GM12878 (cell line): Measurements from ENCODE around the gene NUFIP1. TPM values are rescaled to one million over a fixed set of nuclear protein-coding genes. Genes with fewer than 3 reads are reported as not detected.

Experiments
- ATAC-seq: fragments of 200-7000 bp; cut with Tn5 transposase; 3 replicates; pipeline ENCODE4 v1.9.1; 2020; ENCODE audit warnings: mild to moderate bottlenecking, moderate library complexity
- BruUV-seq: library from RNA; stranded (reverse); fragments of 400-500 nt; replicated peaks from 2 replicates; lab custom pipeline; 2021; lab: Mats Ljungman, UMichigan
- CTCF ChIA-PET: fragments of 300-600 bp; sonication (Branson Sonifier 250); formaldehyde crosslinking; extraction: SDS; loops from one replicate; lab custom pipeline; 2021; ENCODE audit warnings: inconsistent platforms; lab: Yijun Ruan, JAX
- POLR2A ChIA-PET: fragments of 350-600 bp; formaldehyde crosslinking; extraction: SDS; loops from one replicate; lab custom pipeline; 2021; ENCODE audit warnings: inconsistent platforms; lab: Charles Lee
- RAD21 ChIA-PET: fragments of 300-600 bp; sonication (Branson Sonifier 250); formaldehyde crosslinking; loops from one replicate; lab custom pipeline; 2023; ENCODE audit warnings: antibody characterized with exemption; ENCODE audit not compliant: unreplicated experiment; lab: Charles Lee
- SMC1A ChIA-PET: fragments of 300-600 bp; sonication (Branson Sonifier 250); formaldehyde crosslinking; loops from one replicate; lab custom pipeline; 2023; ENCODE audit not compliant: unreplicated experiment, uncharacterized antibody; lab: Charles Lee
- DNase-seq: peaks from one replicate; pipeline ENCODE4 v3.0.0-alpha.2; 2011; ENCODE audit warnings: low read depth, low spot score
- FAIRE-seq: peaks from 3 replicates; lab custom pipeline; 2011; peaks lifted over from hg19 to GRCh38; lab: Jason Lieb, UNC
- H2AFZ ChIP-seq: 2 replicates; pipeline ENCODE4 v1.6.0; 2011; ENCODE audit warnings: low read depth, low read length, control low read depth; ENCODE audit not compliant: control insufficient read depth
- H3K27ac ChIP-seq: 2 replicates; pipeline ENCODE4 v1.5.1; 2011; ENCODE audit warnings: control low read depth; ENCODE audit not compliant: control insufficient read depth, insufficient read depth
- H3K27me3 ChIP-seq, 2 experiments: replicated peaks in 1 of 2; 2 replicates each; pipeline versions ENCODE4 v1.6.0 to v1.6.1; 2011; ENCODE audit warnings: low read length in 1 of 2; ENCODE audit not compliant: control insufficient read depth in 2 of 2, insufficient read depth in 2 of 2
- H3K36me3 ChIP-seq, 2 experiments: 2 replicates each; pipeline ENCODE4 v1.5.1; 2011; ENCODE audit warnings: low read length in 1 of 2; ENCODE audit not compliant: control insufficient read depth in 2 of 2, insufficient read depth in 2 of 2
- H3K4me1 ChIP-seq: 2 replicates; pipeline ENCODE4 v1.6.1; 2011; ENCODE audit warnings: mild to moderate bottlenecking, low read length, moderate library complexity, mixed read lengths; ENCODE audit not compliant: control insufficient read depth, insufficient read depth
- H3K4me2 ChIP-seq: 2 replicates; pipeline ENCODE4 v1.6.0; 2011; ENCODE audit warnings: control low read depth; ENCODE audit not compliant: control insufficient read depth, insufficient read depth
- H3K4me3 ChIP-seq: fragments of 200-600 bp; sonication (generic); 2 replicates; pipeline ENCODE4 v1.5.1; 2016
- H3K79me2 ChIP-seq: 2 replicates; pipeline ENCODE4 v1.6.0; 2011; ENCODE audit warnings: low read length; ENCODE audit not compliant: control insufficient read depth, insufficient read depth
- H3K9ac ChIP-seq: 2 replicates; pipeline ENCODE4 v1.8.0; 2011; ENCODE audit warnings: low read length, control low read depth, mixed read lengths; ENCODE audit not compliant: control insufficient read depth, insufficient read depth
- H3K9me3 ChIP-seq: replicated peaks from 3 replicates; pipeline ENCODE4 v1.5.1; 2011; ENCODE audit warnings: mild to moderate bottlenecking, low read length; ENCODE audit not compliant: control insufficient read depth, insufficient read depth
- H4K20me1 ChIP-seq: 2 replicates; pipeline ENCODE4 v1.6.0; 2011; ENCODE audit not compliant: control insufficient read depth, insufficient read depth
- ATF7 ChIP-seq: fragments of 450-650 bp; IDR thresholded peaks from 2 replicates; pipeline ENCODE4 v1.6.1; 2016; ENCODE audit warnings: low read depth, mild to moderate bottlenecking
- BCL11A ChIP-seq: IDR thresholded peaks from 2 replicates; pipeline ENCODE4 v1.6.1; 2011; ENCODE audit warnings: low read depth, low read length
- CHD1 ChIP-seq: IDR thresholded peaks from 2 replicates; pipeline ENCODE4 v1.6.1; 2012; ENCODE audit warnings: low read depth, low read length, improper control_type of control experiment
- FOXM1 ChIP-seq: IDR thresholded peaks from 2 replicates; pipeline ENCODE4 v1.6.1; 2012; ENCODE audit warnings: low read depth, mild to moderate bottlenecking, inconsistent platforms, low read length, moderate library complexity
- JUNB ChIP-seq: IDR thresholded peaks from 2 replicates; pipeline ENCODE4 v1.6.1; 2016; ENCODE audit warnings: antibody characterized with exemption, mild to moderate bottlenecking
- NFXL1 ChIP-seq: fragments of 450-650 bp; IDR thresholded peaks from 2 replicates; pipeline ENCODE4 v1.6.1; 2017; ENCODE audit warnings: antibody characterized with exemption, mild to moderate bottlenecking, borderline replicate concordance
- NR2C1 ChIP-seq: fragments of 450-650 bp; IDR thresholded peaks from 2 replicates; pipeline ENCODE4 v1.6.1; 2017; ENCODE audit warnings: antibody characterized with exemption, mild to moderate bottlenecking, moderate library complexity
- NR2C2 ChIP-seq: IDR thresholded peaks from 2 replicates; pipeline ENCODE4 v1.6.1; 2011; ENCODE audit warnings: borderline replicate concordance, low read depth; ENCODE audit not compliant: control insufficient read depth, insufficient read length
- RBBP5 ChIP-seq: fragments of 200-600 bp; sonication (generic); conservative IDR thresholded peaks from 2 replicates; pipeline ENCODE4 v1.6.1; 2016
- RFX5 ChIP-seq: IDR thresholded peaks from 2 replicates; pipeline ENCODE4 v1.6.1; 2011; ENCODE audit warnings: low read depth, low read length, improper control_type of control experiment
- ZNF217 ChIP-seq: fragments of 450-650 bp; IDR thresholded peaks from 2 replicates; pipeline ENCODE4 v1.6.1; 2017; ENCODE audit warnings: antibody characterized with exemption, mild to moderate bottlenecking
- WGBS: methylation state at CpG from one replicate; pipeline ENCODE4 v1.1.6; 2016; ENCODE audit warnings: low lambda C conversion rate; ENCODE audit not compliant: insufficient replicate concordance, insufficient coverage; ENCODE audit errors: missing lambda C conversion rate; 5-methylcytosine and 5-hydroxymethylcytosine counted together
- in situ Hi-C: fragments of 300-500 bp; cut with MboI; formaldehyde crosslinking; loops from 9 replicates; pipeline ENCODE4 v1.14.3; 2018; ENCODE audit warnings: mixed read lengths
- intact Hi-C: fragments of 100-400 bp; cut with micrococcal nuclease; formaldehyde crosslinking; loops from one replicate; pipeline ENCODE4 v1.14.2; 2022; ENCODE audit not compliant: unreplicated experiment
- polyA plus RNA-seq, 11 experiments: library from polyadenylated mRNA; depleted of rRNA in 4 of 11; unstranded in 6 of 11; stranded (reverse) in 5 of 11; fragments of >200 nt; fragmentation: Nextera tagmentation in 4 of 11; fragmentation: Illumina TruSeq in 1 of 11; extraction: Ambion mirVana in 4 of 11; extraction: Trizol in 1 of 11; gene quantifications; 1 replicate in 1 of 11; 2 replicates in 10 of 11; pipeline versions ENCODE4 v1.2.1 to v1.2.3, GENCODE V29; 2011 to 2016; ENCODE audit warnings: inconsistent platforms in 2 of 11, missing spikeins in 2 of 11, low read depth in 1 of 11
- total RNA-seq, 4 experiments: library from RNA; depleted of rRNA in 3 of 4; stranded (reverse); fragments of >200 nt in 3 of 4; fragmentation: Illumina TruSeq in 1 of 4; extraction: Trizol in 1 of 4; gene quantifications; 2 replicates each; pipeline versions ENCODE4 v1.2.1 to v1.2.3, GENCODE V29; 2013 to 2021
- TF ChIP-seq, protein P1 (sequence below): IDR thresholded peaks from 2 replicates; pipeline ENCODE4 v1.6.1; 2011; ENCODE audit warnings: mild to moderate bottlenecking, low read depth, low read length, moderate library complexity; ENCODE audit not compliant: insufficient replicate concordance
- TF ChIP-seq, protein P2 (sequence below): fragments of 450-650 bp; IDR thresholded peaks from 2 replicates; pipeline ENCODE4 v1.6.1; 2017; ENCODE audit warnings: low read depth, mild to moderate bottlenecking, moderate library complexity
- TF ChIP-seq, protein P3 (sequence below): IDR thresholded peaks from 2 replicates; pipeline ENCODE4 v1.6.1; 2011; ENCODE audit warnings: low read depth, low read length, improper control_type of control experiment, borderline replicate concordance
- TF ChIP-seq, protein P4 (sequence below): fragments of 150-350 bp; IDR thresholded peaks from 2 replicates; pipeline ENCODE4 v1.6.1; 2014; ENCODE audit warnings: mild to moderate bottlenecking, low read depth, low read length

Gene NUFIP1
- total and polyA plus RNA-seq, 10 of the 15 experiments (the other 5 are each of a cell fraction or from before 2014, with no cell fraction given) = 2.5 to 11.2 (median 7.0) TPM

DNA sequence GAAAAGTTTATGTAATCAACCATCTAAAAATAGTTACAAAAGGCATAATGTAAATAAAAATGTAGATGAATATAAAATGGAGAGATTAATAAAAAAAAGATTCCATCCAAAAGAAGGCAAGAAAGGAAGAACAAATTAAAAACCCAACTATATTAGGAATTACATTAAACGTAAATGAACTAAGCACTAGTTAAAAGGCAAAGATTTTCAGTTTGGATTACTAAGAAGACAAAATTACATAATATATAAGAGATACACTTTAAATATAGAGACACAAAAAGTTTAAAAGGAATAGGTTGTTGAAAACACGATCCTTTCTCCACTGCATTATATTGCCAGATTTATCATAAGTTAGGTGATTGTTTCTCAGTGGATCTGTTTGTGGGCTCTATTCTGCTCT is 27.3 kb downstream of the NUFIP1 start:
- in situ Hi-C loops = no loop called here
- WGBS = 100% methylated on average over 2 of the region's 2 CpGs
- peaks cover 7 to 30% of the 10 kb centered on the region in 2 experiments; a peak in 3 of 4 replicates for H3K36me3 ChIP-seq

DNA sequence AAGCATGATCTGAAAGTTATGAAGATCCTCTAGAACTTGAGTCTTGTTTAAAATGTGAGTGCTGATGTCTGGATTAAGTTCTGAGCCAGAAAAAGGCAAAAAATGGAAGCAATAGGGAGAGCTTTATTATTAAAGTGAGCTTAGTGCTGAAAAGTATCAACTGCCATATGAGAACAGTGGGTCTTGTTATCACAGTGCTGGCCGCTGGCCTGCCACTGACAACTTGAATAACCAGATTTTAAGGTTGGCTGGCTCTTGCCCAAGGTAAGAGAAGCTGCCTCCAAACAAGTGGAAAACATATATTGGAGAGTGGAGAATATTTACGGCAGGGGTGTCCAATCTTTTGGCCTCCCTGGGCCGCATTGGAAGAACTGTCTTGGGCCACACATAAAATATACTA is 33.9 kb downstream of the NUFIP1 start:
- DNase-seq (no peak), FAIRE-seq (no peak), ATAC-seq (no peak)
- Histone ChIP-seq H3K4me2 (no peak overlapping the region), H3K27me3 (no peaks in the 10 kb centered on the region), H3K27ac (no peak overlapping the region), H3K9ac (no peak overlapping the region), H2AFZ (no peak overlapping the region), H3K4me1 (no peaks in the 10 kb centered on the region), H3K9me3 (no peaks in the 10 kb centered on the region), H3K4me3 (no peak overlapping the region), H3K79me2 (no peaks in the 10 kb centered on the region), H4K20me1 (no peaks in the 10 kb centered on the region), H3K36me3 (no peaks in the 10 kb centered on the region; a peak in 1 of 4 replicates)
- 96% methylated on average over 3 of the region's 3 CpGs for WGBS
- CTCF ChIA-PET = interaction anchor here (0.6 kb wide), 1 partner anchor 72 kb away, joined by 3 read pairs; no protein-coding TSS in a partner anchor
- BruUV-seq = no TSS peak
- SMC1A ChIA-PET = no interaction called here
- RAD21 ChIA-PET = no interaction called here
- in situ Hi-C loops (no loop called here), intact Hi-C loops (no loop called here)
- POLR2A ChIA-PET = no interaction called here
- TF ChIP-seq JUNB (no peak), CHD1 (no peak), NR2C2 (no peak), FOXM1 (no peak), ATF7 (no peak), BCL11A (no peak)
- TF ChIP-seq, protein P1, sequence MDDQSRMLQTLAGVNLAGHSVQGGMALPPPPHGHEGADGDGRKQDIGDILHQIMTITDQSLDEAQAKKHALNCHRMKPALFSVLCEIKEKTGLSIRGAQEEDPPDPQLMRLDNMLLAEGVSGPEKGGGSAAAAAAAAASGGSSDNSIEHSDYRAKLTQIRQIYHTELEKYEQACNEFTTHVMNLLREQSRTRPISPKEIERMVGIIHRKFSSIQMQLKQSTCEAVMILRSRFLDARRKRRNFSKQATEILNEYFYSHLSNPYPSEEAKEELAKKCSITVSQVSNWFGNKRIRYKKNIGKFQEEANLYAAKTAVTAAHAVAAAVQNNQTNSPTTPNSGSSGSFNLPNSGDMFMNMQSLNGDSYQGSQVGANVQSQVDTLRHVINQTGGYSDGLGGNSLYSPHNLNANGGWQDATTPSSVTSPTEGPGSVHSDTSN = no peak
- TF ChIP-seq, protein P2, sequence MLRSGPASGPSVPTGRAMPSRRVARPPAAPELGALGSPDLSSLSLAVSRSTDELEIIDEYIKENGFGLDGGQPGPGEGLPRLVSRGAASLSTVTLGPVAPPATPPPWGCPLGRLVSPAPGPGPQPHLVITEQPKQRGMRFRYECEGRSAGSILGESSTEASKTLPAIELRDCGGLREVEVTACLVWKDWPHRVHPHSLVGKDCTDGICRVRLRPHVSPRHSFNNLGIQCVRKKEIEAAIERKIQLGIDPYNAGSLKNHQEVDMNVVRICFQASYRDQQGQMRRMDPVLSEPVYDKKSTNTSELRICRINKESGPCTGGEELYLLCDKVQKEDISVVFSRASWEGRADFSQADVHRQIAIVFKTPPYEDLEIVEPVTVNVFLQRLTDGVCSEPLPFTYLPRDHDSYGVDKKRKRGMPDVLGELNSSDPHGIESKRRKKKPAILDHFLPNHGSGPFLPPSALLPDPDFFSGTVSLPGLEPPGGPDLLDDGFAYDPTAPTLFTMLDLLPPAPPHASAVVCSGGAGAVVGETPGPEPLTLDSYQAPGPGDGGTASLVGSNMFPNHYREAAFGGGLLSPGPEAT = no peak
- TF ChIP-seq, protein P3, sequence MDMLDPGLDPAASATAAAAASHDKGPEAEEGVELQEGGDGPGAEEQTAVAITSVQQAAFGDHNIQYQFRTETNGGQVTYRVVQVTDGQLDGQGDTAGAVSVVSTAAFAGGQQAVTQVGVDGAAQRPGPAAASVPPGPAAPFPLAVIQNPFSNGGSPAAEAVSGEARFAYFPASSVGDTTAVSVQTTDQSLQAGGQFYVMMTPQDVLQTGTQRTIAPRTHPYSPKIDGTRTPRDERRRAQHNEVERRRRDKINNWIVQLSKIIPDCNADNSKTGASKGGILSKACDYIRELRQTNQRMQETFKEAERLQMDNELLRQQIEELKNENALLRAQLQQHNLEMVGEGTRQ = no peak

More for the DNA sequence above, 27.3 kb downstream of the NUFIP1 start:
- no peaks in the 10 kb centered on the region for H3K79me2 ChIP-seq
- ChIA-PET CTCF (no interaction called here), RAD21 (interaction anchor here (0.5 kb wide), 1 partner anchor 165 kb away, joined by 3 read pairs; no protein-coding TSS in a partner anchor), POLR2A (no interaction called here), SMC1A (no interaction called here)
- H3K4me1 ChIP-seq = no peaks in the 10 kb centered on the region
- intact Hi-C loops = no loop called here
- DNase-seq (no peak), FAIRE-seq (no peak), ATAC-seq (no peak)
- no peaks in the 10 kb centered on the region for H4K20me1 ChIP-seq
- peaks cover 6% of the 10 kb centered on the region for H3K9me3 ChIP-seq
- no peak overlapping the region for H3K9ac ChIP-seq
- H3K4me2 ChIP-seq = no peak overlapping the region
- H3K27me3 ChIP-seq = no peaks in the 10 kb centered on the region
- no peak overlapping the region for H2AFZ ChIP-seq
- H3K27ac ChIP-seq = no peak overlapping the region
- BruUV-seq = no TSS peak
- no peak overlapping the region for H3K4me3 ChIP-seq
- TF ChIP-seq NFXL1 (no peak), BCL11A (no peak), ATF7 (no peak), NR2C1 (no peak), ZNF217 (no peak), RBBP5 (no peak), RFX5 (no peak)
- TF ChIP-seq, protein P4, sequence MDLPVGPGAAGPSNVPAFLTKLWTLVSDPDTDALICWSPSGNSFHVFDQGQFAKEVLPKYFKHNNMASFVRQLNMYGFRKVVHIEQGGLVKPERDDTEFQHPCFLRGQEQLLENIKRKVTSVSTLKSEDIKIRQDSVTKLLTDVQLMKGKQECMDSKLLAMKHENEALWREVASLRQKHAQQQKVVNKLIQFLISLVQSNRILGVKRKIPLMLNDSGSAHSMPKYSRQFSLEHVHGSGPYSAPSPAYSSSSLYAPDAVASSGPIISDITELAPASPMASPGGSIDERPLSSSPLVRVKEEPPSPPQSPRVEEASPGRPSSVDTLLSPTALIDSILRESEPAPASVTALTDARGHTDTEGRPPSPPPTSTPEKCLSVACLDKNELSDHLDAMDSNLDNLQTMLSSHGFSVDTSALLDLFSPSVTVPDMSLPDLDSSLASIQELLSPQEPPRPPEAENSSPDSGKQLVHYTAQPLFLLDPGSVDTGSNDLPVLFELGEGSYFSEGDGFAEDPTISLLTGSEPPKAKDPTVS = no peak
